RPMI8226 (cell line): ENCODE data around the gene GPHA2.

Experiments used
- DNase-seq: peaks from one replicate; pipeline ENCODE4 v3.0.0-alpha.2; 2015

Gene GPHA2

GRCh38 chr11:64888729-64889511 is 46.8 kb downstream of the GPHA2 start:
- DNase-seq, result no peak

- no peak for DNase-seq
Observed at GRCh38 chr11:64888406-64888728, 47.3 kb downstream of the GPHA2 start.

GRCh38 chr11:64887757-64888405 is 47.8 kb downstream of the GPHA2 start:
- DNase-seq, result peak; percentile 89

GRCh38 chr11:64887234-64887756 is 48.4 kb downstream of the GPHA2 start:
- DNase-seq, result no peak

GRCh38 chr11:64885367-64886286 is 50.1 kb downstream of the GPHA2 start:
- DNase-seq, result no peak
